ENCODE data around the gene TRIP12.

- TF ChIP-seq CTCF (IDR thresholded peaks at IDR 0.05; ENCODE audit: low read depth, low read length) = no peak
- no peak for TF ChIP-seq EZH2phosphoT487 (IDR thresholded peaks at IDR 0.05; ENCODE audit: low read depth)
Measured at GRCh38 chr2:229868794-229869193, 53.0 kb downstream of the TRIP12 start.

Data from OCI-LY3 (cell line).